Measurements from ENCODE around the gene CCNF. TPM values are rescaled to one million over a fixed set of nuclear protein-coding genes. Genes with fewer than 3 reads are reported as not detected.
A peak's percentile ranks its signal among the peaks of the same experiment; 100 is the strongest.

CCNF gene
- total and polyA plus RNA-seq, 10 of the 15 experiments (the other 5 are each of a cell fraction or from before 2014, with no cell fraction given), result 4.0 to 63.2 (median 27.5) TPM

- TF ChIP-seq, protein P1, sequence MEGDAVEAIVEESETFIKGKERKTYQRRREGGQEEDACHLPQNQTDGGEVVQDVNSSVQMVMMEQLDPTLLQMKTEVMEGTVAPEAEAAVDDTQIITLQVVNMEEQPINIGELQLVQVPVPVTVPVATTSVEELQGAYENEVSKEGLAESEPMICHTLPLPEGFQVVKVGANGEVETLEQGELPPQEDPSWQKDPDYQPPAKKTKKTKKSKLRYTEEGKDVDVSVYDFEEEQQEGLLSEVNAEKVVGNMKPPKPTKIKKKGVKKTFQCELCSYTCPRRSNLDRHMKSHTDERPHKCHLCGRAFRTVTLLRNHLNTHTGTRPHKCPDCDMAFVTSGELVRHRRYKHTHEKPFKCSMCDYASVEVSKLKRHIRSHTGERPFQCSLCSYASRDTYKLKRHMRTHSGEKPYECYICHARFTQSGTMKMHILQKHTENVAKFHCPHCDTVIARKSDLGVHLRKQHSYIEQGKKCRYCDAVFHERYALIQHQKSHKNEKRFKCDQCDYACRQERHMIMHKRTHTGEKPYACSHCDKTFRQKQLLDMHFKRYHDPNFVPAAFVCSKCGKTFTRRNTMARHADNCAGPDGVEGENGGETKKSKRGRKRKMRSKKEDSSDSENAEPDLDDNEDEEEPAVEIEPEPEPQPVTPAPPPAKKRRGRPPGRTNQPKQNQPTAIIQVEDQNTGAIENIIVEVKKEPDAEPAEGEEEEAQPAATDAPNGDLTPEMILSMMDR (IDR thresholded peaks at IDR 0.05 in 2 of 3, conservative IDR thresholded peaks at IDR 0.05 in 1 of 3; ENCODE audit: control insufficient read depth in 2 of 3, extremely low read depth in 1 of 3, insufficient read depth in 1 of 3, low read depth in 3 of 3, low read length in 3 of 3), result peak; percentile 49 to 95 (median 67); a peak in 5 of 6 replicates
- TF ChIP-seq BRCA1 (IDR thresholded peaks at IDR 0.05; ENCODE audit: low read depth, low read length), result no peak
- TF ChIP-seq, protein P2, sequence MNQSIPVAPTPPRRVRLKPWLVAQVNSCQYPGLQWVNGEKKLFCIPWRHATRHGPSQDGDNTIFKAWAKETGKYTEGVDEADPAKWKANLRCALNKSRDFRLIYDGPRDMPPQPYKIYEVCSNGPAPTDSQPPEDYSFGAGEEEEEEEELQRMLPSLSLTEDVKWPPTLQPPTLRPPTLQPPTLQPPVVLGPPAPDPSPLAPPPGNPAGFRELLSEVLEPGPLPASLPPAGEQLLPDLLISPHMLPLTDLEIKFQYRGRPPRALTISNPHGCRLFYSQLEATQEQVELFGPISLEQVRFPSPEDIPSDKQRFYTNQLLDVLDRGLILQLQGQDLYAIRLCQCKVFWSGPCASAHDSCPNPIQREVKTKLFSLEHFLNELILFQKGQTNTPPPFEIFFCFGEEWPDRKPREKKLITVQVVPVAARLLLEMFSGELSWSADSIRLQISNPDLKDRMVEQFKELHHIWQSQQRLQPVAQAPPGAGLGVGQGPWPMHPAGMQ (IDR thresholded peaks at IDR 0.05; ENCODE audit: borderline replicate concordance), result no peak
- TF ChIP-seq, protein P3, sequence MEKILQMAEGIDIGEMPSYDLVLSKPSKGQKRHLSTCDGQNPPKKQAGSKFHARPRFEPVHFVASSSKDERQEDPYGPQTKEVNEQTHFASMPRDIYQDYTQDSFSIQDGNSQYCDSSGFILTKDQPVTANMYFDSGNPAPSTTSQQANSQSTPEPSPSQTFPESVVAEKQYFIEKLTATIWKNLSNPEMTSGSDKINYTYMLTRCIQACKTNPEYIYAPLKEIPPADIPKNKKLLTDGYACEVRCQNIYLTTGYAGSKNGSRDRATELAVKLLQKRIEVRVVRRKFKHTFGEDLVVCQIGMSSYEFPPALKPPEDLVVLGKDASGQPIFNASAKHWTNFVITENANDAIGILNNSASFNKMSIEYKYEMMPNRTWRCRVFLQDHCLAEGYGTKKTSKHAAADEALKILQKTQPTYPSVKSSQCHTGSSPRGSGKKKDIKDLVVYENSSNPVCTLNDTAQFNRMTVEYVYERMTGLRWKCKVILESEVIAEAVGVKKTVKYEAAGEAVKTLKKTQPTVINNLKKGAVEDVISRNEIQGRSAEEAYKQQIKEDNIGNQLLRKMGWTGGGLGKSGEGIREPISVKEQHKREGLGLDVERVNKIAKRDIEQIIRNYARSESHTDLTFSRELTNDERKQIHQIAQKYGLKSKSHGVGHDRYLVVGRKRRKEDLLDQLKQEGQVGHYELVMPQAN (conservative IDR thresholded peaks at IDR 0.05), result no peak
- TF ChIP-seq CEBPB (IDR thresholded peaks at IDR 0.05; ENCODE audit: borderline replicate concordance in 1 of 2, low read depth in 2 of 2, low read length in 2 of 2), result no peak
These were observed 57.6 kb downstream of the CCNF start (continued) for GRCh38 chr16:2486645-2487516.
